Measurements from ENCODE around the gene SEZ6L. TPM values are rescaled to one million over a fixed set of nuclear protein-coding genes. Genes with fewer than 3 reads are reported as not detected.
A peak's percentile ranks its signal among the peaks of the same experiment; 100 is the strongest.

The SEZ6L gene
- total RNA-seq, 1 donor from 2014 or later: 1.7 TPM

DNA sequence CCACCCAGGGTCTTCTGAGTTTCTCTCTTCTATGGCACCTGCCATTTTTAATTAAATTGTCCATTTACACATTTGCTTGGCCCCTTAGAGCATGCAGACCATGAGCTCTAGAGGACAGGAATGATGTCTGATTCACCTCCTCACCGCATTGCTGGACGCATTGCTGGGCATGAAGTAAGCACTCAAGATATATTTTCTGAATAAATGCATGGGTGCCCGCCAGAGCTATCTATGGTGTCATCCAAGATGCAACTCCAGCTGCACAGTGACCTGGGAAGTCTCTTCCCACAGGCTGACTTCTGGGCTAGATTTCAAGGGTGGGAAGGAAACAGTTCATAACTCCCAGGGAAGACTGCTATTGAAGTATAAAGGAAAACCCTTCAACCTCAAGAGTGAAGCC is 193.2 kb downstream of the SEZ6L start:
- Mint-ChIP-seq H3K27me3 (ENCODE audit: low read depth) (peaks cover 12% of the 10 kb centered on the region), H3K4me3 (no peak overlapping the region), H3K36me3 (ENCODE audit: low read depth) (no peaks in the 10 kb centered on the region), H3K27ac (ENCODE audit: unreplicated experiment) (no peak overlapping the region), H3K4me1 (peaks cover 12% of the 10 kb centered on the region), H3K9me3 (no peaks in the 10 kb centered on the region)
- TF ChIP-seq CTCF (conservative IDR thresholded peaks at IDR 0.05): no peak
- DNase-seq (ENCODE audit: low read depth, low spot score): no peak

DNA sequence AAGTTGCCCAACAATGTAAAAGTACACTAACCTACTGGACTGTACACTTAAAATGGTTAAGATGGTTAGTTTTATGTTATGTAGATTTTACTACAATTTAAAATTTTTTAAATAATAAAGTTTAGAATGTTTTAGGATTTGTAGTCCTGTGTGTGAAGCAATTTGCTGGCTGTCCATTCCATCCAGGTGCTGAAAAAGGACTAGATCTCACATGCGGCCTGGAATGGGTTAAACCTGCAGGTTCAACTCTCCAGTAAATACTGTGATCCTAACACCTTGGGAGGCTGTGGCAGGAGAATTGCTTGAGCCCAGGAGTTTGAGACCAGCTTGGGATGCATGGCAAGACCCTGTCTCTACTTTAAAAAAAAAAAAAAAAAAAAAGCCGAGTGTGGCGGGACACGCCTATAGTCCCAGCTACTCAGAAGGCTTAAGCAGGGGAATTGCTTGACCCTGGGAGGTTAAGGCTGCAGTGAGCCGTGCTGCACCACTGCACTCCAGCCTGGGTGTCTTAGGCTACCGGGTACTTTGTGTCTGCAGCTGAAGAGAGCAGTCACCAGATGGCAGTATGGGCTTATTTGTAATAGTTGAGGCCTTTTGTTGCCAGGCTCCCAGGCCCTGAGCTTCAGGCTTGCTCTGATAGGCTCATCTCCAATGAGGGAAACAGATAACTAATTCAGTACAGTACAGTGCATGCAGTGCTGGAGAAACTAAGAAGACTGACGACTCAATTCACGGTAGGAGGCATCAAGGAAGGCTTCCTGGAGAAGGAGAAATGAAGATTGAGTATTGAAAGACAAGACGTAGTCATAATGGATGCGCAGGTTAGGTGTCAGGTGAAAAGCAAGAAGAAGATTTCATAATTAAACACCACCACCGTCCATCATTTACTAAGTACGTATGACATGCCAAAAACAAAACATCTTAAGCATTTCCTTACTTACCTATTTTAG is 195.1 kb downstream of the SEZ6L start:
- Mint-ChIP-seq H3K27me3 (ENCODE audit: low read depth) (peaks cover 12% of the 10 kb centered on the region), H3K4me1 (peaks cover 14% of the 10 kb centered on the region), H3K27ac (ENCODE audit: unreplicated experiment) (no peak overlapping the region), H3K4me3 (no peak overlapping the region), H3K9me3 (no peaks in the 10 kb centered on the region), H3K36me3 (ENCODE audit: low read depth) (no peaks in the 10 kb centered on the region)
- peak; percentile 77 for TF ChIP-seq CTCF (conservative IDR thresholded peaks at IDR 0.05)
- DNase-seq (ENCODE audit: low read depth, low spot score): peak; percentile 62

DNA sequence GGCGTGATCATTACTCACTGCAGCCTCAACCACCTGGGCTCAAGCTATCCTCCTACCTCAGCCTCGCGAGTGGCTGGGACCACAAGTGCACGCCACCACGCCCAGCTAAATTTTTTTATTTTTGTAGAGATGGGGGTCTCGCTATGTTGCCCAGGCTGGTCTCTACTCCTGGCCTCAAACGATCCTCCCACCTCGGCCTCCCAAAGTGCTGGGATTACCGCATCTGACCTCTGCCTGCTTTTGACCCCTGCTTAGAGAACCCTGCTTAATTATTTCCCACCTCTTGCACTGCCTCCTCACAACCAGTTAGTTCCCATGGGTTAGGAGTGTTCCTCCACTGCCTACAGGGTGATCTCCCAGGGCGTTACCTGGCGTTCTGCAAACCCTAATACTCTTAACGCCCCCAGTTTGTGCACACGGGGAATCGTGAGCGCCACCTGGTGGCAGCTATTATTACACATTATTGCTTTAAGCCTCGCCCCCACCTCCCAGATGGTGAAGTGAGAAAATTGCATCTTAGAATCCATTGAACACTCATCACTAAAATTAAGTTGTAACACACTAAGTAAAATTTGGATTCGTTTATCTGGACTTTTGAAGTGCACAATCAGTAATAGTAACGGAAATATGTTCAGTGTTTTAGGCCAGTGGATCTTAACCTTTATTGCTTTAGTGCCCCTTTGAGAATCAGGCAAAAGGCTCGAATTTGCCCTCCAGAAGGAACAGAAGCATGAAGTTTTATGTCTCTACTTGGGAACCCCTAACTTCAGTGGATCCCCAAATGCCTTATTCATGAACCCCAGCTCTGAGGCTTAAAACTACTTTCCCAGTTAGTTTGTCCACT is 198.4 kb downstream of the SEZ6L start:
- no peak overlapping the region for H3K27ac Mint-ChIP-seq (ENCODE audit: unreplicated experiment)
- DNase-seq (ENCODE audit: low read depth, low spot score): peak; percentile 61
- H3K36me3 Mint-ChIP-seq (ENCODE audit: low read depth): no peaks in the 10 kb centered on the region
- peaks cover 13% of the 10 kb centered on the region for H3K27me3 Mint-ChIP-seq (ENCODE audit: low read depth)
- peak; percentile 87 for TF ChIP-seq CTCF (conservative IDR thresholded peaks at IDR 0.05)
- peaks cover 8% of the 10 kb centered on the region for H3K4me1 Mint-ChIP-seq
- H3K4me3 Mint-ChIP-seq: no peak overlapping the region
- H3K9me3 Mint-ChIP-seq: no peaks in the 10 kb centered on the region

GRCh38 chr22:26372890-26373289 is 203.6 kb downstream of the SEZ6L start:
- no peak overlapping the region for H3K4me3 Mint-ChIP-seq
- H3K27me3 Mint-ChIP-seq (ENCODE audit: low read depth): peaks cover 39% of the 10 kb centered on the region
- no peaks in the 10 kb centered on the region for H3K9me3 Mint-ChIP-seq
- no peak overlapping the region for H3K27ac Mint-ChIP-seq (ENCODE audit: unreplicated experiment)
- DNase-seq (ENCODE audit: low read depth, low spot score): no peak
- H3K4me1 Mint-ChIP-seq: peaks cover 27% of the 10 kb centered on the region
- no peak for TF ChIP-seq CTCF (conservative IDR thresholded peaks at IDR 0.05)
- H3K36me3 Mint-ChIP-seq (ENCODE audit: low read depth): no peaks in the 10 kb centered on the region

DNA sequence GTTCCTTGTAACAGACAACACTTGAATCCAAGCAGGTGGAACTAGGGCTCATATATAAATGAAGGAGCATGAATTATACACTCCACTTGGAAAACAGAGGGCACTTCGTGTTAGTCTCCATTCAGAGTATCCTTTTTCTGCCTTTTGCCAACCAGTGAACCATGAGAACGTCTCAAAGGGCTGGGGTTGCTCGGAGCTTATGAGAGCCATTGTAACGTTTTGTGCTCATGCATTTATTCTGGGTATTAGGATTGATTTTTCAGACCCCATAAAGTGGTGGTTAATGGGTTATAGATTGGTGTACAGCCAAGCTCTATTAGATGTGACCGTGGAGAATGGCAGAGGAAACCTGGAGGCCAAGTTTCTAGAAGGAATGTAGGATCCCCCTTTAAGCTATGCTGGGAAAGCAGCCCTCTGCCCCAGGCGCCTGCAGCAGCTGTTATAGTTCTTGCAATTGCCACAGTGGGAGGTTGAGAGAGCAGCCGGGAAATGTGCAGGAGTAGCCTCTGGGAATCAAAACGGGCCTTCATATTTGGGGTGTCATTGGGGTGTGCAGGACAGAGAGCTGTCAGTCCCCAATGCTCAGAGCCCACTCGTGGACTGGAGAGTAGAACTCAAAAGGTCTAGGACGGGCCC is 205.2 kb downstream of the SEZ6L start:
- DNase-seq (ENCODE audit: low read depth, low spot score): no peak
- H3K4me3 Mint-ChIP-seq: peak overlapping the region; percentile 61
- no peak for TF ChIP-seq CTCF (conservative IDR thresholded peaks at IDR 0.05)
- H3K4me1 Mint-ChIP-seq: peaks cover 27% of the 10 kb centered on the region
- no peaks in the 10 kb centered on the region for H3K9me3 Mint-ChIP-seq
- no peaks in the 10 kb centered on the region for H3K36me3 Mint-ChIP-seq (ENCODE audit: low read depth)
- H3K27me3 Mint-ChIP-seq (ENCODE audit: low read depth): peaks cover 52% of the 10 kb centered on the region
- H3K27ac Mint-ChIP-seq (ENCODE audit: unreplicated experiment): peak overlapping the region; percentile 54

Data from neural crest cell (in vitro differentiated cells).